Measurements from ENCODE around the gene CCDC152.
A peak's percentile ranks its signal among the peaks of the same experiment; 100 is the strongest.

CCDC152 gene

DNA sequence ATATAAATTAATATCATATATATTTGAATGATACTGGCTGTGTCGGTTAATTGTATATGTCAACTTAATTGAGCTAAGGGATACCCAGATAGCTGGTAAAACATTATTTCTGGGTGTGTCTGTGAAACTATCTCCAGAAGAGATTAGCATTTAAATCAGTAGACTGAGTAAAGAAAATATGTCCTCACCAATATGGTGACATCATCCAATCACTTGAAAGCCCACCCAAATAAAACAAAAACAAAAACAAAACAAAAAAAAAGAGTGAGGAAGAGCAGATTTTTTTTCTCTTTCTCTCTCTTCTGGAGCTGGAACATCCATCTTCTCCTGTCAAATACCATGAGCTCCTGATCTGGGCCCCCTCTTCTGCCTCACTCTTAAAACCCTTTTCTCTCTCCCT lies 15.7 kb upstream of the CCDC152 start:
- no peak for TF ChIP-seq ZFX (IDR thresholded peaks at IDR 0.05; ENCODE audit: borderline replicate concordance)
- TF ChIP-seq, protein P1, sequence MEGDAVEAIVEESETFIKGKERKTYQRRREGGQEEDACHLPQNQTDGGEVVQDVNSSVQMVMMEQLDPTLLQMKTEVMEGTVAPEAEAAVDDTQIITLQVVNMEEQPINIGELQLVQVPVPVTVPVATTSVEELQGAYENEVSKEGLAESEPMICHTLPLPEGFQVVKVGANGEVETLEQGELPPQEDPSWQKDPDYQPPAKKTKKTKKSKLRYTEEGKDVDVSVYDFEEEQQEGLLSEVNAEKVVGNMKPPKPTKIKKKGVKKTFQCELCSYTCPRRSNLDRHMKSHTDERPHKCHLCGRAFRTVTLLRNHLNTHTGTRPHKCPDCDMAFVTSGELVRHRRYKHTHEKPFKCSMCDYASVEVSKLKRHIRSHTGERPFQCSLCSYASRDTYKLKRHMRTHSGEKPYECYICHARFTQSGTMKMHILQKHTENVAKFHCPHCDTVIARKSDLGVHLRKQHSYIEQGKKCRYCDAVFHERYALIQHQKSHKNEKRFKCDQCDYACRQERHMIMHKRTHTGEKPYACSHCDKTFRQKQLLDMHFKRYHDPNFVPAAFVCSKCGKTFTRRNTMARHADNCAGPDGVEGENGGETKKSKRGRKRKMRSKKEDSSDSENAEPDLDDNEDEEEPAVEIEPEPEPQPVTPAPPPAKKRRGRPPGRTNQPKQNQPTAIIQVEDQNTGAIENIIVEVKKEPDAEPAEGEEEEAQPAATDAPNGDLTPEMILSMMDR (IDR thresholded peaks at IDR 0.05), result no peak
- no peak overlapping the region for H3K27ac ChIP-seq

DNA sequence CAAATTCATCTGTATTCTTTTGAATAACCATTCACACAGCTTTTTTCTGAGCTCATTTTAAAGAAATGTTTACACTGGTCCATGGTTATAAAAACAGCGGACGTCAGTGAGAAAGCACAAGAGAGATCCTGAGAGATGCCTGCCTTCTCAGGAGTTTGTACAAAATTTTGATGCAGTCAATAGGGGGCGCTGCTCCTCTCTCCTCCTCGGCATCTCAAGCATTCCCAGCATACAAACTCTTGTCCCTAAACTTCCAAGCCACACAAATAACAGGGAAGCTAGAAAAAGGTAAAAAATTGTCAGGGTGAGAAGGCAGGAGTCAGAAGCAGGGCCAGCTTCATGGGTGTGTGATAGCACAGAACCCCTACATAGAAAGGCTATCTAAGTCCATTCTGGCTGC lies 11.2 kb upstream of the CCDC152 start:
- TF ChIP-seq, protein P1 (IDR thresholded peaks at IDR 0.05), result peak; percentile 77
- no peak for TF ChIP-seq ZFX (IDR thresholded peaks at IDR 0.05; ENCODE audit: borderline replicate concordance)
- H3K27ac ChIP-seq, result no peak overlapping the region

GRCh38 chr5:42745856-42746255 lies 10.8 kb upstream of the CCDC152 start:
- H3K27ac ChIP-seq, result no peak overlapping the region
- TF ChIP-seq, protein P1 (IDR thresholded peaks at IDR 0.05), result no peak
- TF ChIP-seq ZFX (IDR thresholded peaks at IDR 0.05; ENCODE audit: borderline replicate concordance), result no peak

- no peak overlapping the region for H3K27ac ChIP-seq
- TF ChIP-seq, protein P1 (IDR thresholded peaks at IDR 0.05), result no peak
- TF ChIP-seq ZFX (IDR thresholded peaks at IDR 0.05; ENCODE audit: borderline replicate concordance), result no peak
Measured at GRCh38 chr5:42749020-42749419, 7.6 kb upstream of the CCDC152 start.

DNA sequence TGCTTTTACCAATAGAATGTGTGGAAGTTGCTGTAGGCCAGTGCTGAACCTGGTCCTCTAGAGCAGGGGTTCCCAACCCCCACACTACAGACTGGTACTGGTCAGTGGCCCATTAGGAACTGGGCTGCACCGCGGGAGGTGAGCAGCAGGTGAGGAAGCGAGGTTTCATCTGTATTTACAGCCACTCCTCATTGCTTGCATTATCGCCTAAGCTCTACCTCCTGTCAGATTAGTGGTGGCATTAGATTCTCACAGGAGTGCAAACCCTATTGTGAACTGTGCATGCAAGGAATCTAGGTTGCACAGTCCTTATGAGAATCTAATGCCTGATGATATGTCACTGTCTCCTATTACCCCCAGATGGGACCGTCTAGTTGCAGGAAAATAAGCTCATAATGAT lies 6.1 kb upstream of the CCDC152 start:
- no peak for TF ChIP-seq ZFX (IDR thresholded peaks at IDR 0.05; ENCODE audit: borderline replicate concordance)
- TF ChIP-seq, protein P1 (IDR thresholded peaks at IDR 0.05), result no peak
- no peak overlapping the region for H3K27ac ChIP-seq

DNA sequence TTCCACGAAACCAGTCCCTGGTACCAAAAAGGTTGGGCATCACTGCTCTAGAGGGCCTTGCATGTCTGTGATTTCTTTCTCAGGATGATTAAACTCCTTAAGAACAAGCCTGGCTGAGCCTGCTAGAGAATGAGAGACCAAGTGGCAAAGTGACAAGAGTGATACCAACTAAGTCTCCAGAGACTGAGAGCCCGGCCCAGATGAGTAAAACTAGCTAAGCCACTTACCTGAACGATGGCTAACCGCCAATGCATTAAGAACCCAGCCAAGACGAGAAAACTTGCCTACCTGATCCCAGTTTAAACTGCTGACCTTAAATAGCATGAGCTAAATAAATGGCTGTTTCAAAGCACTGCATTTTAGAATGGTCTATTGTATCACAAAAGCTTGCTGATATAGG lies 5.6 kb upstream of the CCDC152 start:
- no peak for TF ChIP-seq ZFX (IDR thresholded peaks at IDR 0.05; ENCODE audit: borderline replicate concordance)
- TF ChIP-seq, protein P1 (IDR thresholded peaks at IDR 0.05), result no peak
- H3K27ac ChIP-seq, result no peak overlapping the region

GRCh38 chr5:42753099-42753498 lies 3.5 kb upstream of the CCDC152 start:
- no peak for TF ChIP-seq ZFX (IDR thresholded peaks at IDR 0.05; ENCODE audit: borderline replicate concordance)
- TF ChIP-seq, protein P1 (IDR thresholded peaks at IDR 0.05), result no peak
- no peak overlapping the region for H3K27ac ChIP-seq

All from 22Rv1 (cell line).